DOHH2 (cell line): ENCODE data around the gene ANKRD2.

Experiments used
- CTCF ChIP-seq: fragments of 200-600 bp; sonication (generic); IDR thresholded peaks from one replicate; pipeline ENCODE4 v1.5.1; 2014; ENCODE audit warnings: antibody characterized with exemption, mild to moderate bottlenecking, low read depth, low read length; ENCODE audit not compliant: poor library complexity, severe bottlenecking
- EZH2phosphoT487 ChIP-seq: fragments of 200-600 bp; sonication (generic); IDR thresholded peaks from 2 replicates; pipeline ENCODE4 v1.6.1; 2017; ENCODE audit warnings: borderline replicate concordance, mild to moderate bottlenecking, antibody characterized with exemption, low read length, moderate library complexity, mixed read lengths

DNA sequence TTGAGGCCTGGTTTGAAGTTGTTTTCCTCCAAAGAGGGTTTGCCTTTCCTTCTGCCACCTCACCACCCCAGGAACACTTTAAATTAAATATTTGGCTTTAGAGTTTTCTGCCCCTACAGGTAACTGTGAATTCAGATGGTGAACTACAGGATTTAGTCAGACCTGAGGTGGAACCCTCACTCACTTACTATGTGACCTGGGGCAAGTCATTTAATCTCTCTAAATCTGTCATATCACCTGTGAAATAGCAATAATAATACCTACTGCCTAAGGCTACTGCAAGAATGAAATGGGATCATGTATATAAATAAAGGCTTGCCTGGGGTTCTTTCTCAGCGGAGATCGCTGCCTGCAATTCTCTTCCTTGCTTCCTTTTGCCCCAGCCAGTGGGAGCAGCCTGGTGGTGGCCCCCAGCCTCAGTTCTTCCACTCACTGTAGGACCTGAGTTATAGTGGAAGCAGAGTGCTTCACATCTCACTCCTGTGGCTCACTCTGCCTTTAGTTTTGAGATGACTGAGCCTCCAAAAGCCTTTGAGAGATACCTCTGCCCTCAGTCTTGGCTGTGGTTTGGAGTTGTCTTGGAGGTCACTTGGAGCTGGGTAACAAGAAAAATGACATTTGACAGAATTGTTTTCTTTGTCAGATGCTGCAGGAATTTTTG lies 6.1 kb upstream of the ANKRD2 start:
- TF ChIP-seq CTCF (no peak), EZH2phosphoT487 (no peak)
